Measurements from ENCODE around the gene SGK1.

SGK1 gene

GRCh38 chr6:134317471-134318131, at the start of gene SGK1:
SGK1 (minus strand) TSS chr6:134318112; CDS start chr6:134317460, 652 bp downstream.
- DNase-seq = no peak

- DNase-seq = no peak
Observed at GRCh38 chr6:134363323-134364039, 45.6 kb upstream of the SGK1 start.

DNA sequence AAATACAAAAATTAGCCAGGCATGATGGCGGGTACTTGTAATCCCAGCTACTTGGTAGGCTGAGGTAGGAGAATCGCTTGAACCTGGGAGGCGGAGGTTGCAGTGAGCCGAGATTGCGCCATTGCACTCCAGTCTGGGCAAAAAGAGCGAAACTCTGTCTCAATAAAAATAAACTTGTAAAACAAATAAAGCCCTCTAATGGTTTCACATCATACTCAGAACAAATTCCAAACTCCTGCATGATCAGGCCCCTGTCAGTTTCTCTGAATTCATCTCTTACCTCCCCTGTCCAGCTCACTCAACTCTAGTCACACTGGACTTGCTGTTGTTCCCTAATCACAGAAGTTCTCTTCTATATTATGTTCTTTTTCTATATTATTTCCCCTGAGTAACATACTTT, 43.1 kb upstream of the SGK1 start:
- no peak for DNase-seq

GRCh38 chr6:134359302-134359701, 41.4 kb upstream of the SGK1 start:
- DNase-seq = no peak

DNA sequence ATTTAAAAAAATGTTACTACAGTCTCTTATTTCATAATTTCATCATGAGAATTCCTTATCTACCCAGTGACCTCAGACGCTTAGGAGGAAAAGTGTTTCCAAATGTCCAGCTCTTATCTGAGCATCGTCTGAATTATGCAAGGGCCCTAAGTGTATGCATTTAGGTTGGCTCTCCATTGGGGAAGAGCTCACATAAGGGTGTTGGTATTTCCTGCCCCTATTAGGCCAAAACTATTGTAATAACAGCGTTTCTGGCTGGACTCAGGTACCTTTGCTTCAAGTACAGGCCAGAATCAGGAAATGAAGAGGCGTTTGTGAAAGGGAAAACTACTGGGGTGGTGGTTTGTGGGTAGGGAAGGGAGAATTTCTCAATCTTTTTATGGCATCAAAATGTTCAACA, 40.4 kb upstream of the SGK1 start:
- DNase-seq = peak; percentile 30

DNA sequence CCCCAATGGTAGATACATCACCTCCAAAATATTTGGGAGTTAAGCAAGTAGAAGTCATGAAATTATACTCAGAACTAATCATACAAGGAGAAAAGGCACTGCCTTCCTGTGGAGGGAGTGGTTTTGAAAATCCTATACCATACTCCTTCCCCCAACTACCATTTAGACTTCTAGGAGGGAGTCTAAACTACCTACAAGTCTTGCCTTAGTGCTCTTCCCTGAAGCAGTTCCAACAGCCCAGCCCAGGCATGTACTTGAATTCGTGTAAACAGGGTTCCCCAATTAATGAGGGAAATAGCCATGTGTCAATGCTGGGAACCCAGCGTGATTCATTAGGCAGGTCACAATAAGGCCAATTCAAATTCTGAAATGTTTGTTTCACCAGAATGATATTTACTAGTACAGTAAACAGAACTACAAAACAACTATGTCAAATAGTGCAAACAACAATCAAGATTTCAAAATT, 39.1 kb upstream of the SGK1 start:
- DNase-seq = no peak

DNA sequence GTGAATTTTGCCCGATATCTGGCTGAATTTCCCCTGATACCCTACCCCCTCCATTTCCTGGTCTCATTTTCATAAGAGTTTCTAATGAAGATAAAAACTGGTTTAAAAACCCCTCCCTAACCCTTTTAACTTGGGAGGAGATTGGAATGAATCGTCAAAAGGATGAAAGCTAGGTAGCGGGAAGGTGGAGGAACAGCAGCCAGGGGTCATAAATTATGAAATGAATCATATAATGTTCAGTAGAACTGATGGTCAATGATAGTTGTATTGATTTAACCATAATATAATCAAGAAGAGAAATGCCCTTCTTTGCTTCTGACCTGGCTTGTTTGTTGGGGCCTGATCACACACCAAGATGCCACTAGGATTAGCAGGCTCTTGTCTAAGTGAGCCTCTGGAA, 38.5 kb upstream of the SGK1 start:
- DNase-seq = no peak

DNA sequence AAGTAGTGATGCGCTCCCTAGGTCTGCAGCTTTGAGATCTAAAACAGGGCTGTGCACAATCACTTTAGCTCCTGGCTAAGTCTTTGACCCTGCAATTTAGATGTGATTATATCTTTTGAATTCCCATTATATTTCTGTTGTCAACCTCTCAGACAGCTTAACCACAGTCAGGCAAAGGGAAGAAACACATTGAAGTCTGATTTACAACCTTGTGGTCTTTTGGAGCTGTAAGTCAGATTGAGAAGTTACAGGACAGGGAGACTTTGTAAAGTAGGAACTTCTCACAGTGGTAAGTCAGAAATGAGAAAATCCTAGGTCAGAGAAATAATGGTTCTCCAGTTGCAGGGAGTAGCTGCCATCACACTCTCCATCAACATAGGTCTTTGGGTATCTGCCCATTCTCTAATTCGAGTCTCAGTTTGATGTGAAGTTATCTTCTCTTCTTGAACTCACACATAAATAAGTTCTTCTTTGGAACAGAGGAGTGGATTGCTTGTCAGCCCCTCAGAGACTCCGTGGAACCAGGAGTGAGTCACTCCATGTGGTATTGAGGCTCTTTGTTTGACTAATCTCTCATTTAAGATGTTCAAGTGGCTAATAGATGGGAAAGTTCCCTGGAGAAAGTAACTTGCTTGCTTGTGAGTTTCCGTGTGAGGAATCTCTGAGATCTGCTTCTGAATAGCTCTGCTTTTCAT, 35.0 kb upstream of the SGK1 start:
- no peak for DNase-seq

DNA sequence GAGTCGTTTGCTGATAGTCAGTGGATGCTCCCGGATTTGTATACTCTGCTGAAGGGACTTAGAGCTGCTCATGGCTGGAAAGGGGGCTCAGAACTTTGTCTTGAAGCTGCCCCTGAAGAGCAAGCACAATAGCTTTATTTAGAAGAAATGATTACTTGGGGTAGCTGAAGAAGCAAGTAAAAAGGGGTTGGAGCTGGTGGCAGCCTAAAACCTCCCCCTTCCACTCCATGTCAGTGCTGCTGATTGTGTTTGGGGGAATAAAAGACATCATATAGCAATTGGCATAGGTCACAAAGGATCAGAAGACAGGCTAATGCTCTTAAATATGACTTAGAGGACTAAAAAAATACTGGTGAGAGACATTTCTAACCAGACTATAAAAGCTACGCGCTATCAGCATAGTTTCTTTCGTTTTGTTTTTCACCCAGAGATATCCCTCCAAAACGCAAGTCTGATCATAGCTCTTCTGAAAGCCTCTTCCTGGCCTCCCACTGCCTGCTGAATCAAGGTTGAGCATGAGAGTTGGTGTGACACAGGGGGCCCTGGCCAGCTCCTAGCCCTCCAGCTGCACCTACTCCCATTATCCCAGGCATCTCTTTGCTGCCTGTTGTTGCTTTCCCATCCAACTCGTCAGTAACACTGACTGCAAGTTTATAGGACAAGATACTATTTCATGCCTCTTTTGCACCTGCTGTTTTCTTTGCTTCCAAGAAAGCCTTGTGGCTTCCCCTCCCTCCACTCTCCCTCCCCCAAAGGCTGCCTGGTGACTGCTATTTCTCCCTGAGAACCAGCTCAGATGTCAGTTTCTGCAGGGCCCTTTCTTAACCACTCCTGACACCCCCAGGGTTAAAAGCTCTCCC, 33.9 kb upstream of the SGK1 start:
- DNase-seq = no peak

DNA sequence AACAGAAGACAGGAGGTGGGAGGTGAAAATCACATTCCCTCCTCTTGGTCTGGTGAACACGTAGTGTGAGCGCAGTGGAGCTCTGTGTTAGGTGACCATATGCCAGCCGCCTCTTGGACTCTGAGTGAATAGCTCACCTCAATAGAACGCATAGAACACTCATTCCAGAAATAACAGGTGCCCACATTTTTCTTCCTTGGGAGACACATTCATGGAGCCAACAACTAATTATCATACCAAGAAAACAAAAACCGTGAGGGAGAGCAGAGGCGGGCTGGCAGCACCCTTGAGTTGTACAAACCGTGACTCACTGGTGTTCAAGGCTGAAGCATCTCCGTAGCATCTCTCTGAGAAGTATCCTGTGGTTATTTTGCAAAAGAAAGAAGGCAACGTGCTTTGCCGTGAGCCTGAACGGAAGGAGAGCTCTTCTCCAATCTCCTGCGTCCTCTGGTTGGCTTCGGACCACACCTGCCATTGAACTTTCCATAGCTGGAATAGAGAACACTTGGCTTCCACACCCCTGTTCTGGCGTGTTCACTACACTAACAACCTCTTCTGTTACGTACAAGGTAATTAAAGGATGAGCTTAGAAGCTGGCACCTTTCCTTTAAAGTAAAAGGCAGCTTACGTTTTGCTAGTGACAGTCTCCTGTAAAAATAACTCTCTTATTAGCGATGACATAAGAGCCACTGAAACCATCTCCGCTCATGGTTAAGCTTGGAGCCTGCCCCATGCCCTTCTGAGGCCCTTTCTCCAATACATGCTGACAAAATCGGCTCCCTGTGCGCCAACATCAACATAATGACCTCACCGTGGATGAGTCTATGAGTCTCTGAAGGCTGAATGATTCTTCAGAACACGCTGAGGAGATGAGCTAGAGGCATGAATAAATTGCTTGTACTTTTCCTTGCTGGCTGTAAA, 30.2 kb upstream of the SGK1 start:
- DNase-seq = no peak

- DNase-seq = no peak
Observed at GRCh38 chr6:134346932-134347545, 29.1 kb upstream of the SGK1 start.

DNA sequence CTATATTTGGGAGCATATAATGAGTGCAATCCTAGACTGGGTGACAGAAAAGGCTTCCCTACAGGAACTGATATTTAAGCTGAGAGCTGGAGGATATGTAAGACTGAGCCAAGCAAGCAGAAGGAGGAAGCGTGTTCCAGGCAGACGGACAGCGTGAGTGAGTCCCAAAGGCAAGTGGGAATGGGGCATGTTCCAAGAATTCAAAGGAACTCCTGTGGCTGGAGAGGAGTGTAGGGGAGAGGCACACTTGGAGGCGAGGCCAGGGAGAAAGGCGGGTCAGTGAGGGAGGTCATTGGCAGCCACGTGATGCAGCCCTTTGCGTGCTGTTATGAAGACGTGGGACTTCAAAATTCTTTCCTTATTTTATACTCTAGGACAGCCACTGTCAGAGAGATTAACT, 27.9 kb upstream of the SGK1 start:
- no peak for DNase-seq

DNA sequence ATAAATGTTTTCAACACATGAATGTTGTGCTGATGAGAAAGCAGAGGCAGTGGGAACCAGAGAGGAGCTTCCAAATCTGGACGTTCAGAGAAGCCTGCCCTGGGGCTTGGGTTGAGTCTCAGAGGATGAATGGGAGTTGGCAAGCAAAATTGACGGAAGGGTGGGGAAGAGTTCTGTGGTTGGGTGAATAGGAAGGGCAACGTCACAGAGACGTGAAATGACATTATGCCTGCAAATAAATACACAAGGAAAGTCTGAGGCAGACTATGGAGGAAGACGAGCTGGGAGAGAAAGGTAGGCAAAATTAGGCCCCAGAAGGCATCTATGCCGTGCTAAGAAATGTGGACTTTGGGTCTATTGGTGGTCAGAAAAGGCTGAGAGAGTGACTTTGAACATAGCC, 25.2 kb upstream of the SGK1 start:
- DNase-seq = no peak

- no peak for DNase-seq
Observed at GRCh38 chr6:134341999-134342567, 24.2 kb upstream of the SGK1 start.

GRCh38 chr6:134340179-134340975, 22.5 kb upstream of the SGK1 start:
- DNase-seq = no peak

DNA sequence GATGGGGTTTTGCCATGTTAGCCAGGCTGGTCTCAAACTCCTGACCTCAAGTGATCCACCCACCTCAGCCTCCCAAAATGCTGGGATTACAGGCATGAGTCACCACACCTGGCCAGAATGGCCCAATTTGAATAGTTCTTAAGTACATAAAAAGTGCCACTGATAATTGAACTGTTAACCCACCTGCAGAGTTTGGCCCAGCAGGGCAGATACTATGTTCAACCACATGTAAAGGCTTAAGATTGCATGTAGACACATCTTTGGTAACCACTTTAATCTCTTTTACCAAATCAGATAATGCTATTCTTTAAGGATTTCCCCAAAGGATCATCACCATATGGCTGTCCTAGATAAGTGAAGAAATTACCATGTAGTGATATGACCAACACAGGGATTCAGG, 21.3 kb upstream of the SGK1 start:
- DNase-seq = no peak

DNA sequence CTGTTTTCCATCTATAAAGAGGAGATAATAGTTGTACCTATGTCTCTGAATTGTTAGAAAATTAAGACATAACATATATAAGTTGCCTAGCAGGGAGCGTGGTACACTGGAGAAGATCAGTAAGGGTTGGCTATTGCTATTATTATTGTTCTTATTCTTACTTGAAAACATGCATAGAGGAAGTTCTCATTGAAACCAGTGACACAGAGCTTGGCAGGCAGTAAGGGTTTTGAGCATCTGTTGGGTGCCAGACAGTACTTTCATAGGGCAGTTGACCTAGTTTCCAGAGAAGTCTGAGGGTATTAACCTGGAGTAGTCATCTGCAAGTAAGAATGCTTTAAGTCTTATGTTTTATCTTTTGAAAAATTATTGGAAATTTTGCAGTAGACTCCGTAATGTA, 13.3 kb upstream of the SGK1 start:
- DNase-seq = no peak

GRCh38 chr6:134330555-134330954, 12.6 kb upstream of the SGK1 start:
- DNase-seq = no peak

- DNase-seq = no peak
Observed at GRCh38 chr6:134328792-134329191, 10.9 kb upstream of the SGK1 start.

DNA sequence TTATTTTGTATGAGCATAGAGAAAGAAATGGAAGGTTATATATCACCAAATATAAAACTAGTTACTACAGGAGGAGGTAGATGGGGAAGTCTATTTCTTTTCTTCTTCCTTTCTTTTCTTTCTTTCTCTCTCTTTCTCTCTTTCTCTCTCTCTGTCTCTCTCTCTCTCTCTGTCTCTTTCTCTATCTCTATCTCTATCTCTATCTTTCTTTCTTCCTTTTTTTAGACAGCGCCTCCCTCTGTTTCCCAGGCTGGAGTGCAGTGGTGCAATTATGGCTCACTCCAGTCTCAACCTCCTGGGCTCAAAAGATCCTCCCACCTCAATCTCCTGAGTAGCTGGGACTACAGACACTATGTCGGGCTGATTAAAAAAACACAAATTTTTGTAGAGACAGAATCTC, 10.2 kb upstream of the SGK1 start:
- no peak for DNase-seq

Measured in GF-D8 (cell line).